Coronary artery (tissue), 2 donors: ENCODE results near the gene IGLL1.

Source experiments
- DNase-seq: peaks from one replicate; pipeline ENCODE4 v3.0.0-alpha.2; 2017; ENCODE audit warnings: low spot score
- H3K27ac ChIP-seq, 2 donors: fragments of 200-600 bp; sonication (generic); one replicate each; pipeline ENCODE4 v1.5.1; 2016 to 2019
- H3K4me3 ChIP-seq: fragments of 200-600 bp; sonication (generic); 2 replicates; pipeline ENCODE4 v1.5.1; 2016; ENCODE audit warnings: mild to moderate bottlenecking, moderate library complexity
- CTCF ChIP-seq: fragments of 200-600 bp; sonication (generic); IDR thresholded peaks from one replicate; pipeline ENCODE4 v1.5.1; 2019; ENCODE audit warnings: antibody characterized with exemption

The IGLL1 gene

GRCh38 chr22:23571486-23571885 lies 8.6 kb downstream of the IGLL1 start:
- TF ChIP-seq CTCF = no peak
- no peak overlapping the region for H3K4me3 ChIP-seq
- no peak overlapping the region for H3K27ac ChIP-seq
- no peak for DNase-seq

- no peak for TF ChIP-seq CTCF
- H3K4me3 ChIP-seq = no peak overlapping the region
- no peak for DNase-seq
- no peak overlapping the region for H3K27ac ChIP-seq
Measured at GRCh38 chr22:23570681-23571080, 9.4 kb downstream of the IGLL1 start.

DNA sequence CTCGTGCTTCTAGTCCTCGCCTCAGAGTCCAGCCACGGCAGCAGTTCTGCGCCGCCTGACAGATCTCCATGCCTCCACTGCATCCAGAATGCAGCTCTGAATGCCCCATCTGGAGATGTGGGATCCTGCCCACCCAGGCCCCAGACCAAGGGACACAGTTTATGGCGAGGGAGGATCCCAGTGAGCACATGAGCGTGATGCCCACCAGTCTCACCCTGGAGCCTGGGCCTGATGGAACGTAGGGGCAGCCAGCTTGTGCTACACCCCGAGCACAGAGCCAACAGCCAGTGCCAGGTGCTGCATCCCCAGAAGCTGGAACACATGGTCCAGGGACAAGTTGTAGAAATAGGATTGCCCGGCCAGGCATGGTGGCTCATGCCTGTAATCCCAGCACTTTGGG lies 10.4 kb downstream of the IGLL1 start:
- Histone ChIP-seq H3K4me3 (no peak overlapping the region), H3K27ac (no peak overlapping the region)
- DNase-seq = no peak
- no peak for TF ChIP-seq CTCF

- TF ChIP-seq CTCF = no peak
- H3K4me3 ChIP-seq = no peak overlapping the region
- H3K27ac ChIP-seq = no peak overlapping the region
- no peak for DNase-seq
Measured at GRCh38 chr22:23569291-23569690, 10.8 kb downstream of the IGLL1 start.

DNA sequence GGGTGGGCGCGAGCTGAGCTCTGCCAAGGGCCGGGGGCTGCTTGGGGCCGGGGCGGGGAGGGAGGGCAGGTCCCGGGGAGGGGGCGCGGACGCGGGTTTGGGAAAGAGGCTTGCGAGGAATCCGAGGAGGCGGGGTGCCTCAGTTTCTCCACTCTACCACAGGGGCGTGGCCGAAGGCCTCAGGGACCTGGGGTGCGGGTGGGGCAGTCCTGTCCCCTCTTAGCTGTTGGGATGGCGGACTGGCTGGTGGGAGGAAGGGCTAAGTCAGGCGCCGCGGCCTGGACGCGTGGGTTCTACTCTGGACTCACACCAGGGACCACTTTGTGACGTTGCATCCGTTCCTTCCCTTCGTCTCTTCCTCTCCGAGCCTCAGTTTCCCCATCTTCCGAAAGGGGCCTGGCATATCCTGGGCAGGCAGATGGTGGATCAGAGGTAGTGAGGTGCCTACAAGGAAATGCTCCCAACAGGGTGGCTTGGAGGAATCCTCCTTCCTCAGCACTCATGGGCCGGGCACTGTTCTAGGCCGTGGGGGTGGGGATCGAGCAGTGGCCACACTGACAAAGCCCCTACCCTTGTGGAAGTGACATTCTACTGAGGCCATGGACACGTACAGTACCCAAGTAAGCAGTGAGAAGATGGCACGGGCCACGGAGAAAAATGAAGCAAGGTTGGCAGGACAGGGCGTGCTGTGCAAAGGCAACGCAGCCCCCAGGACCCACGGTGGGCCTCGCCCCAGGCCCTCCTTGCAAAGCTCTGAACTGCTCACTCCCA lies 13.2 kb downstream of the IGLL1 start:
- no peak for TF ChIP-seq CTCF
- H3K27ac ChIP-seq = no peak overlapping the region
- no peak for DNase-seq
- peak overlapping the region; percentile 74 for H3K4me3 ChIP-seq

DNA sequence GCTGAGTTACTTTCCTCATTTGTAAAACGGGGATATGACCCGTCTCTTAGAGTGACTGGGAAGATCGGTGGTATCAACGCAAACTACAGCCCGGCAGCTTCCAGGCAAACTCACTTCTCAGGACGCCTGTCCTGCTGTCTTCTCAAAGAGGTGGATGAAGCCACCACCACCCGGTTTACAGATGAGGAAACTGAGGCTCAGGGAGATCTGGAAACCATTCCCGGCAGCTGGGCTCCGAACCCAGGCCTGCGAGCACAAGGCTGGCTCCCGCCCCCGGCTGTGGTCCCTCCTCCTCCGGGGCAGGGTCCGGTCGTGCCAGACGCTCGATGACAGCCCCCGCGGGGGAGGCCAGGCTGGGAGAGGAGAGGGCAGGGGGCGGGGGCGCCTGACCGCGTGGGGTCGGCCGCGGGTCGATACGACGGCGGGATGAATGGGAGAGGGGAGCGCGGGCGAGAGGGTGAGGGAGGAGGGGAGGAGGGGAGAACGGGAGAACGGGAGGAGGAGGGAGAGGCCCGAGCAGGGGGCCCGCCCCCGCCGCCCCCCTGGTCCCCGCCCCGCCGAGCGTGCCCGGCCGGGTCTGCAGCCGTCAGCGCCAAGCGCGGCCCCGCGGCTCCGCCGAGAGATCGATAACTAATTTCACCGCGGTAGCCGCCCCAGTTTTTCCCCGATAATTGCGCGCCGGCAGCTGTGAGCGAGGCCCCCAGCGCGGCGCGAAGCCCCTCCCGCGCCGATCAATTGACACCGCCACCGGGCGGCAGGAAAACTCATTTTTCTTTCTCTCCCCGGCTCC lies 14.0 kb downstream of the IGLL1 start:
- no peak overlapping the region for H3K27ac ChIP-seq
- peak overlapping the region; percentile 74 for H3K4me3 ChIP-seq
- no peak for TF ChIP-seq CTCF
- DNase-seq = no peak
